ENCODE data around the gene NCAPG2. TPM values are rescaled to one million over a fixed set of nuclear protein-coding genes. Genes with fewer than 3 reads are reported as not detected.

NCAPG2 gene
- total RNA-seq, 4 donors from 2014 or later = 3.4 to 9.0 (median 4.3) TPM

GRCh38 chr7:158648787-158649186 lies 55.8 kb downstream of the NCAPG2 start:
- Histone ChIP-seq H3K27me3 (no peaks in the 10 kb centered on the region), H3K9me3 (no peaks in the 10 kb centered on the region), H3K4me3 (no peak overlapping the region), H3K36me3 (peaks cover 0 to 3% (median 0%) of the 10 kb centered on the region in 4 donors), H3K27ac (peak overlapping the region in 1 of 4 donors; percentile 3), H3K4me1 (peaks cover 0 to 12% (median 0%) of the 10 kb centered on the region in 4 donors)
- no peak for DNase-seq
- TF ChIP-seq EP300 (IDR thresholded peaks at IDR 0.05; ENCODE audit: low read depth) = no peak
- intact Hi-C loops (cut with DNase I; ENCODE audit: low total_unique reads) (no loop called here), in situ Hi-C loops (cut with MboI; ENCODE audit: low pct_ligation_motif_present in 1 of 4, low pct_unique_long_range_greater_than_20kb in 1 of 4, low sequenced_read_pairs in 3 of 4) (no loop called here)
- 88 to 90% methylated on average over 3 to 9 of the region's 9 CpGs for WGBS, 2 donors (ENCODE audit: low coverage in 1 of 2)

- TF ChIP-seq POLR2AphosphoS5 (IDR thresholded peaks at IDR 0.05) (no peak), POLR2A (IDR thresholded peaks at IDR 0.05) (no peak), EP300 (IDR thresholded peaks at IDR 0.05; ENCODE audit: low read depth) (no peak), CTCF (IDR thresholded peaks at IDR 0.05) (no peak)
- H3K9me3 ChIP-seq = no peaks in the 10 kb centered on the region
- H3K27ac ChIP-seq = no peak overlapping the region
- DNase-seq = no peak
- 61 to 89% methylated on average over 7 of the region's 7 CpGs for WGBS, 2 donors (ENCODE audit: low coverage in 1 of 2)
- intact Hi-C loops (cut with DNase I; ENCODE audit: low total_unique reads) = no loop called here
- peaks cover 0 to 3% (median 0%) of the 10 kb centered on the region in 4 donors for H3K36me3 ChIP-seq
- peaks cover 0 to 12% (median 0%) of the 10 kb centered on the region in 4 donors for H3K4me1 ChIP-seq
- H3K4me3 ChIP-seq = no peak overlapping the region
- H3K27me3 ChIP-seq = no peaks in the 10 kb centered on the region
- in situ Hi-C loops (cut with MboI; ENCODE audit: low pct_ligation_motif_present in 1 of 4, low pct_unique_long_range_greater_than_20kb in 1 of 4, low sequenced_read_pairs in 3 of 4) = no loop called here
Measured at GRCh38 chr7:158648168-158648567, 56.4 kb downstream of the NCAPG2 start.

GRCh38 chr7:158647475-158647792 lies 57.2 kb downstream of the NCAPG2 start:
- intact Hi-C loops (cut with DNase I; ENCODE audit: low total_unique reads) = no loop called here
- in situ Hi-C loops (cut with MboI; ENCODE audit: low pct_ligation_motif_present in 1 of 4, low pct_unique_long_range_greater_than_20kb in 1 of 4, low sequenced_read_pairs in 3 of 4) = no loop called here
- 90 to 91% methylated on average over 2 of the region's 2 CpGs for WGBS, 2 donors (ENCODE audit: low coverage in 1 of 2)
- DNase-seq = no peak
- TF ChIP-seq POLR2AphosphoS5 (IDR thresholded peaks at IDR 0.05) (no peak), POLR2A (IDR thresholded peaks at IDR 0.05) (no peak), CTCF (IDR thresholded peaks at IDR 0.05) (peak in 1 of 5 experiments; percentile 2), EP300 (IDR thresholded peaks at IDR 0.05; ENCODE audit: low read depth) (no peak)
- no peak overlapping the region for H3K27ac ChIP-seq
- peaks cover 0 to 3% (median 0%) of the 10 kb centered on the region in 4 donors for H3K36me3 ChIP-seq
- no peaks in the 10 kb centered on the region for H3K27me3 ChIP-seq
- no peaks in the 10 kb centered on the region for H3K9me3 ChIP-seq
- H3K4me3 ChIP-seq = no peak overlapping the region
- peaks cover 0 to 12% (median 0%) of the 10 kb centered on the region in 4 donors for H3K4me1 ChIP-seq

- intact Hi-C loops (cut with DNase I; ENCODE audit: low total_unique reads) = no loop called here
- peak; percentile 17 for DNase-seq
- WGBS, 2 donors (ENCODE audit: low coverage in 1 of 2) = 79 to 90% methylated on average over 6 to 7 of the region's 7 CpGs
- peaks cover 0 to 12% (median 0%) of the 10 kb centered on the region in 4 donors for H3K4me1 ChIP-seq
- peak; percentile 36 to 47 (median 43) for TF ChIP-seq CTCF (IDR thresholded peaks at IDR 0.05)
- no peak for TF ChIP-seq POLR2A (IDR thresholded peaks at IDR 0.05)
- H3K27ac ChIP-seq = no peak overlapping the region
- no peak overlapping the region for H3K4me3 ChIP-seq
- no peaks in the 10 kb centered on the region for H3K27me3 ChIP-seq
- in situ Hi-C loops (cut with MboI; ENCODE audit: low pct_ligation_motif_present in 1 of 4, low pct_unique_long_range_greater_than_20kb in 1 of 4, low sequenced_read_pairs in 3 of 4) = no loop called here
- no peaks in the 10 kb centered on the region for H3K9me3 ChIP-seq
- peaks cover 0 to 3% (median 0%) of the 10 kb centered on the region in 4 donors for H3K36me3 ChIP-seq
Measured at GRCh38 chr7:158646766-158647474, 57.7 kb downstream of the NCAPG2 start.

- TF ChIP-seq EP300 (IDR thresholded peaks at IDR 0.05; ENCODE audit: low read depth) (no peak), POLR2A (IDR thresholded peaks at IDR 0.05) (no peak), POLR2AphosphoS5 (IDR thresholded peaks at IDR 0.05) (no peak), CTCF (IDR thresholded peaks at IDR 0.05) (no peak)
- WGBS, 2 donors (ENCODE audit: low coverage in 1 of 2) = 92 to 93% methylated on average over 4 of the region's 4 CpGs
- DNase-seq = no peak
- peaks cover 0 to 12% (median 0%) of the 10 kb centered on the region in 4 donors for H3K4me1 ChIP-seq
- in situ Hi-C loops (cut with MboI; ENCODE audit: low pct_ligation_motif_present in 1 of 4, low pct_unique_long_range_greater_than_20kb in 1 of 4, low sequenced_read_pairs in 3 of 4) = no loop called here
- H3K27ac ChIP-seq = no peak overlapping the region
- H3K9me3 ChIP-seq = no peaks in the 10 kb centered on the region
- H3K4me3 ChIP-seq = no peak overlapping the region
- intact Hi-C loops (cut with DNase I; ENCODE audit: low total_unique reads) = no loop called here
- peaks cover 0 to 3% (median 0%) of the 10 kb centered on the region in 4 donors for H3K36me3 ChIP-seq
- H3K27me3 ChIP-seq = no peaks in the 10 kb centered on the region
Measured at GRCh38 chr7:158645842-158646241, 58.8 kb downstream of the NCAPG2 start.

Data from transverse colon (tissue), 4 donors.